Esophagus squamous epithelium (tissue), 4 donors: ENCODE data around the gene STXBP5L.

Source experiments
- CTCF ChIP-seq, 6 experiments: fragments of 450-650 bp in 4 of 6; fragments of 200-600 bp in 2 of 6; sonication (generic) in 2 of 6; IDR thresholded peaks; one replicate each; pipeline ENCODE4 v1.5.1; 2016 to 2019; ENCODE audit warnings: antibody characterized with exemption in 6 of 6, mild to moderate bottlenecking in 4 of 6, moderate library complexity in 4 of 6
- POLR2A ChIP-seq, 4 donors: fragments of 450-650 bp; IDR thresholded peaks; one replicate each; pipeline ENCODE4 v1.6.1; 2017; ENCODE audit warnings: antibody characterized with exemption in 4 of 4, mild to moderate bottlenecking in 4 of 4, moderate library complexity in 3 of 4

GRCh38 chr3:121399820-121400219 is 491.8 kb downstream of the STXBP5L start:
- TF ChIP-seq CTCF (IDR thresholded peaks at IDR 0.05) (no peak), POLR2A (IDR thresholded peaks at IDR 0.05) (no peak)
